ENCODE measurements around the gene TEKT3. TPM values are rescaled to one million over a fixed set of nuclear protein-coding genes. Genes with fewer than 3 reads are reported as not detected.

The TEKT3 gene
- total RNA-seq, 1 donor from 2014 or later, result 0.42 TPM

GRCh38 chr17:15271741-15272140 is 69.7 kb downstream of the TEKT3 start:
- Mint-ChIP-seq H3K4me3 (no peak overlapping the region), H3K27ac (ENCODE audit: unreplicated experiment) (no peak overlapping the region), H3K9me3 (peaks cover 7% of the 10 kb centered on the region), H3K27me3 (ENCODE audit: low read depth) (peaks cover 9% of the 10 kb centered on the region), H3K4me1 (peaks cover 14% of the 10 kb centered on the region), H3K36me3 (ENCODE audit: low read depth) (no peaks in the 10 kb centered on the region)
- no peak for DNase-seq (ENCODE audit: low read depth, low spot score)
- TF ChIP-seq CTCF (conservative IDR thresholded peaks at IDR 0.05), result no peak

- Mint-ChIP-seq H3K27me3 (ENCODE audit: low read depth) (peaks cover 19% of the 10 kb centered on the region), H3K27ac (ENCODE audit: unreplicated experiment) (no peak overlapping the region), H3K4me3 (no peak overlapping the region), H3K9me3 (peaks cover 7% of the 10 kb centered on the region), H3K4me1 (peaks cover 14% of the 10 kb centered on the region), H3K36me3 (ENCODE audit: low read depth) (no peaks in the 10 kb centered on the region)
- TF ChIP-seq CTCF (conservative IDR thresholded peaks at IDR 0.05), result no peak
- no peak for DNase-seq (ENCODE audit: low read depth, low spot score)
Observed at GRCh38 chr17:15270628-15271381, 70.6 kb downstream of the TEKT3 start.

- no peak for TF ChIP-seq CTCF (conservative IDR thresholded peaks at IDR 0.05)
- Mint-ChIP-seq H3K9me3 (peaks cover 7% of the 10 kb centered on the region), H3K27ac (ENCODE audit: unreplicated experiment) (no peak overlapping the region), H3K36me3 (ENCODE audit: low read depth) (no peaks in the 10 kb centered on the region), H3K4me3 (no peak overlapping the region), H3K4me1 (peaks cover 14% of the 10 kb centered on the region), H3K27me3 (ENCODE audit: low read depth) (peaks cover 29% of the 10 kb centered on the region)
- DNase-seq (ENCODE audit: low read depth, low spot score), result no peak
Observed at GRCh38 chr17:15269780-15270089, 71.7 kb downstream of the TEKT3 start.

- peaks cover 14% of the 10 kb centered on the region for H3K4me1 Mint-ChIP-seq
- TF ChIP-seq CTCF (conservative IDR thresholded peaks at IDR 0.05), result no peak
- no peak for DNase-seq (ENCODE audit: low read depth, low spot score)
- no peak overlapping the region for H3K27ac Mint-ChIP-seq (ENCODE audit: unreplicated experiment)
- H3K9me3 Mint-ChIP-seq, result peaks cover 5% of the 10 kb centered on the region
- H3K4me3 Mint-ChIP-seq, result no peak overlapping the region
- peaks cover 34% of the 10 kb centered on the region for H3K27me3 Mint-ChIP-seq (ENCODE audit: low read depth)
- H3K36me3 Mint-ChIP-seq (ENCODE audit: low read depth), result no peaks in the 10 kb centered on the region
Observed at GRCh38 chr17:15269087-15269779, 72.2 kb downstream of the TEKT3 start.

- Mint-ChIP-seq H3K9me3 (no peaks in the 10 kb centered on the region), H3K27me3 (ENCODE audit: low read depth) (peaks cover 42% of the 10 kb centered on the region), H3K36me3 (ENCODE audit: low read depth) (no peaks in the 10 kb centered on the region), H3K4me1 (peaks cover 12% of the 10 kb centered on the region), H3K27ac (ENCODE audit: unreplicated experiment) (no peak overlapping the region), H3K4me3 (no peak overlapping the region)
- TF ChIP-seq CTCF (conservative IDR thresholded peaks at IDR 0.05), result no peak
- no peak for DNase-seq (ENCODE audit: low read depth, low spot score)
Observed at GRCh38 chr17:15268461-15268860, 72.9 kb downstream of the TEKT3 start.
